ENCODE data around the gene NTRK3. TPM values are rescaled to one million over a fixed set of nuclear protein-coding genes. Genes with fewer than 3 reads are reported as not detected.

NTRK3 gene
- polyA plus RNA-seq, 1 donor from 2014 or later: 42.7 TPM

DNA sequence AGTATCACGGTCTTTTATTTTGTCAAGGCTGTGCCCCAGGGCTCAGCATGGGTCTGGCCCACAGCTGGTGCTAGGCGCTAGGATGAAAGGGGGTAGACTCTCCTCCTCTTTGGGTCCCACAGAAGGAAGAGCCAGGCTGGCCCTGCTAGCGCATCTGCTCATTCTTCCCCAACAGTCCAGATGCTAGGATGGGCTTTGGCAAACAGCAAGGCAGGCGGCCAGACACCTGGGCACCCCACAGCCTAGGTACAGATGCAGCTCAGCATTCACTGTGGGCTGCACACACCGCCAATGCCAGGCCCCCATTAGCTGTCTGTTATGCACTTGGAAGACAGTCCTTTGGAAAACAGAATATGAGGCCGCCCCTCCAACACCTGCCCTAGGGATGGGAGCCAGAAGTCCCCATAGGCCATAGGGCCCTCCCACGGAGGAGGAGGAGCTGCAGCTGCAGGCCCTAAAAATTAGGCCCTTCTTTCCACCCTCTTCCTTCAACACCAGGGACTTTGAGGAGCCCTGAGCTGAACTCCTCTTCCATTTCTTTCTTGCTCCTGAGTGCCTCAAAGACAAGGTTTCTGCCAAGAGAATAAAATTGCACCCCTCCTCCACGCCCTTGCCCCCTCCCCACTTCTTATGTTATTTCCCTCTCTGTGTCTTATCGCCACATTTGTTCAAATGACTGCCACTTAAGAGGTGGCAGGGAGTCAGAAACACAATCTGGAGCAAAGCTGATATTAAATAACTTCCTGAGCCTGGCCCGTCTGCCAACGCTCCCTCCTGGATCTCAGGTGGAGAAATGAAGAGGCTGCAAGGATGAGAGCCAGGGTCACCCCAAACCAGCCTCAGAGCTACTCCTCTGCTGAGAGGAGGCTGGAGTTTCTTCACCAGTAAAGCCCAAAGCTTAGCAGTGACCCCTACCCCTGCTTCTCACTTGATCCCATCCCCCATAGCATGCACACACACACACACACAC lies 13.7 kb downstream of the NTRK3 start:
- H3K36me3 ChIP-seq (ENCODE audit: insufficient read depth, low read length): no peaks in the 10 kb centered on the region
- H3K27me3 ChIP-seq (ENCODE audit: insufficient read depth, low read depth, low read length): no peaks in the 10 kb centered on the region
- H3K27ac ChIP-seq (ENCODE audit: low read length): no peak overlapping the region
- H3K9me2 ChIP-seq (ENCODE audit: insufficient read depth, low read length): no peaks in the 10 kb centered on the region
- no peak overlapping the region for H3K9ac ChIP-seq (ENCODE audit: low read length)
- no peaks in the 10 kb centered on the region for H3K9me3 ChIP-seq (ENCODE audit: low read length)
- TF ChIP-seq MXI1 (conservative IDR thresholded peaks at IDR 0.05; ENCODE audit: poor library complexity, severe bottlenecking): no peak
- TF ChIP-seq EP300 (conservative IDR thresholded peaks at IDR 0.05; ENCODE audit: poor library complexity, severe bottlenecking): no peak
- TF ChIP-seq CTCF (IDR thresholded peaks at IDR 0.05; ENCODE audit: poor library complexity, severe bottlenecking): no peak
- TF ChIP-seq POLR2AphosphoS5 (IDR thresholded peaks at IDR 0.05): no peak
- H3F3A ChIP-seq (ENCODE audit: insufficient read depth, low read length, poor library complexity, severe bottlenecking): no peaks in the 10 kb centered on the region
- H4K20me1 ChIP-seq (ENCODE audit: insufficient read depth): peaks cover 10% of the 10 kb centered on the region
- no peak overlapping the region for H3K4me2 ChIP-seq (ENCODE audit: low read length)
- no peak overlapping the region for H3K4me3 ChIP-seq (ENCODE audit: low read length)
- peaks cover 45% of the 10 kb centered on the region for H3K79me2 ChIP-seq (replicated peaks; ENCODE audit: insufficient read depth, low read length)
- no peak overlapping the region for H2AFZ ChIP-seq (ENCODE audit: low read depth, low read length)

- no peak overlapping the region for H3K4me3 ChIP-seq (ENCODE audit: low read length)
- TF ChIP-seq CTCF (IDR thresholded peaks at IDR 0.05; ENCODE audit: poor library complexity, severe bottlenecking) (no peak), POLR2AphosphoS5 (IDR thresholded peaks at IDR 0.05) (no peak), REST (IDR thresholded peaks at IDR 0.05; ENCODE audit: borderline replicate concordance) (no peak), EP300 (conservative IDR thresholded peaks at IDR 0.05; ENCODE audit: poor library complexity, severe bottlenecking) (no peak), SMC3 (conservative IDR thresholded peaks at IDR 0.05; ENCODE audit: poor library complexity) (no peak), TAF1 (IDR thresholded peaks at IDR 0.05; ENCODE audit: low read depth) (no peak), RAD21 (conservative IDR thresholded peaks at IDR 0.05) (no peak), EZH2 (IDR thresholded peaks at IDR 0.05; ENCODE audit: borderline replicate concordance, insufficient read depth, low read length, poor library complexity, severe bottlenecking) (no peak), MXI1 (conservative IDR thresholded peaks at IDR 0.05; ENCODE audit: poor library complexity, severe bottlenecking) (no peak)
- no peak overlapping the region for H3K27ac ChIP-seq (ENCODE audit: low read length)
- H3K36me3 ChIP-seq (ENCODE audit: insufficient read depth, low read length): no peaks in the 10 kb centered on the region
- H3K79me2 ChIP-seq (replicated peaks; ENCODE audit: insufficient read depth, low read length): peaks cover 44% of the 10 kb centered on the region
- no peak overlapping the region for H3K4me2 ChIP-seq (ENCODE audit: low read length)
- H3K9ac ChIP-seq (ENCODE audit: low read length): no peak overlapping the region
- peaks cover 7% of the 10 kb centered on the region for H4K20me1 ChIP-seq (ENCODE audit: insufficient read depth)
- H3K27me3 ChIP-seq (ENCODE audit: insufficient read depth, low read depth, low read length): no peaks in the 10 kb centered on the region
- no peaks in the 10 kb centered on the region for H3K9me2 ChIP-seq (ENCODE audit: insufficient read depth, low read length)
- H3K9me3 ChIP-seq (ENCODE audit: low read length): no peaks in the 10 kb centered on the region
- H3F3A ChIP-seq (ENCODE audit: insufficient read depth, low read length, poor library complexity, severe bottlenecking): no peaks in the 10 kb centered on the region
- no peak overlapping the region for H2AFZ ChIP-seq (ENCODE audit: low read depth, low read length)
Observed at GRCh38 chr15:88241461-88241860, 15.1 kb downstream of the NTRK3 start.

Data from neural cell (in vitro differentiated cells).